HepG2 (cell line): ENCODE measurements around the gene AEN. TPM values are rescaled to one million over a fixed set of nuclear protein-coding genes. Genes with fewer than 3 reads are reported as not detected.

Experiments
- ATRX ChIP-seq: sonication (generic); formaldehyde crosslinking; IDR thresholded peaks from 2 replicates; pipeline ENCODE4 v1.4.0; 2020; ENCODE audit warnings: missing genetic modification reagents, borderline replicate concordance
- BCL6 ChIP-seq: IDR thresholded peaks from 2 replicates; pipeline ENCODE4 v1.6.1; 2016; ENCODE audit warnings: missing genetic modification reagents, missing compliant biosample characterization
- CEBPG ChIP-seq: IDR thresholded peaks from 2 replicates; pipeline ENCODE4 v1.6.1; 2016
- GTF3A ChIP-seq: sonication (generic); formaldehyde crosslinking; conservative IDR thresholded peaks from 2 replicates; pipeline ENCODE4 v1.4.0; 2020; ENCODE audit warnings: mild to moderate bottlenecking, missing genetic modification reagents
- HMG20A ChIP-seq: IDR thresholded peaks from 2 replicates; pipeline ENCODE4 v1.6.1; 2016; ENCODE audit warnings: borderline replicate concordance
- NPAS2 ChIP-seq: sonication (generic); formaldehyde crosslinking; IDR thresholded peaks from 2 replicates; pipeline ENCODE4 v1.8.0; 2022; ENCODE audit warnings: mild to moderate bottlenecking, missing genetic modification reagents, borderline replicate concordance
- PRPF4 ChIP-seq: fragments of 200-400 bp; formaldehyde crosslinking; IDR thresholded peaks from 2 replicates; pipeline ENCODE4 v1.6.1; 2016; ENCODE audit warnings: low read length, low read depth; ENCODE audit not compliant: poor library complexity, severe bottlenecking
- RNF2 ChIP-seq: fragments of 450-650 bp; conservative IDR thresholded peaks from 2 replicates; pipeline ENCODE4 v1.6.1; 2016; ENCODE audit warnings: low read depth
- SMARCE1 ChIP-seq: fragments of 450-650 bp; IDR thresholded peaks from 2 replicates; pipeline ENCODE4 v1.6.1; 2017; ENCODE audit warnings: borderline replicate concordance
- SMC3 ChIP-seq: IDR thresholded peaks from 2 replicates; pipeline ENCODE4 v1.6.1; 2011; ENCODE audit warnings: low read length, improper control_type of control experiment
- ZC3H4 ChIP-seq: sonication (generic); formaldehyde crosslinking; IDR thresholded peaks from 2 replicates; pipeline ENCODE4 v1.4.0; 2020; ENCODE audit warnings: missing genetic modification reagents, borderline replicate concordance
- ZNF232 ChIP-seq: sonication (generic); formaldehyde crosslinking; IDR thresholded peaks from 2 replicates; pipeline ENCODE4 v1.4.0; 2020; ENCODE audit warnings: missing genetic modification reagents, borderline replicate concordance
- polyA plus RNA-seq, 8 experiments: library from polyadenylated mRNA; depleted of rRNA in 3 of 8; stranded (reverse) in 7 of 8; unstranded in 1 of 8; fragments of >200 nt; fragmentation: Illumina TruSeq in 4 of 8; extraction: Trizol in 4 of 8; gene quantifications; 2 replicates each; pipeline versions ENCODE4 v1.2.1 to v1.2.3, GENCODE V29; 2011 to 2016; ENCODE audit warnings: low read depth in 4 of 8, missing spikeins in 1 of 8, mixed read lengths in 1 of 8; ENCODE audit not compliant: insufficient read depth in 1 of 8
- total RNA-seq, 5 experiments: library from RNA; depleted of rRNA; stranded (reverse); fragments of >200 nt; fragmentation: Illumina TruSeq; extraction: Trizol; gene quantifications; 2 replicates each; pipeline ENCODE4 v1.2.3, GENCODE V29; 2016; ENCODE audit warnings: low read depth in 1 of 5
- TF ChIP-seq, protein P1 (sequence below): sonication (generic); formaldehyde crosslinking; IDR thresholded peaks from 2 replicates; pipeline ENCODE4 v1.5.0; 2020; ENCODE audit warnings: missing genetic modification reagents
- TF ChIP-seq, protein P2 (sequence below), 2 experiments: fragments of 450-650 bp in 1 of 2; sonication (generic) in 1 of 2; formaldehyde crosslinking; IDR thresholded peaks; 2 replicates each; pipeline versions ENCODE4 v1.5.0 to v1.8.0; 2020 to 2022; ENCODE audit warnings: mild to moderate bottlenecking in 1 of 2, missing genetic modification reagents in 1 of 2
- TF ChIP-seq, protein P3 (sequence below): sonication (generic); formaldehyde crosslinking; IDR thresholded peaks from 2 replicates; pipeline ENCODE4 v1.9.0; 2022; ENCODE audit warnings: low read depth, missing genetic modification reagents
- TF ChIP-seq, protein P4 (sequence below): IDR thresholded peaks from 2 replicates; pipeline ENCODE4 v1.6.1; 2016; ENCODE audit warnings: control low read depth
- TF ChIP-seq, protein P5 (sequence below): sonication (generic); formaldehyde crosslinking; IDR thresholded peaks from 2 replicates; pipeline ENCODE4 v1.4.0; 2020; ENCODE audit warnings: missing genetic modification reagents
- TF ChIP-seq, protein P6 (sequence below): sonication (generic); formaldehyde crosslinking; IDR thresholded peaks from 2 replicates; pipeline ENCODE4 v1.8.1; 2023; ENCODE audit warnings: mild to moderate bottlenecking, moderate library complexity, missing genetic modification reagents

AEN gene
- total and polyA plus RNA-seq, 2 of the 13 experiments (the other 11 are each of a cell fraction or from before 2014, with no cell fraction given): 51.3 to 118 TPM

DNA sequence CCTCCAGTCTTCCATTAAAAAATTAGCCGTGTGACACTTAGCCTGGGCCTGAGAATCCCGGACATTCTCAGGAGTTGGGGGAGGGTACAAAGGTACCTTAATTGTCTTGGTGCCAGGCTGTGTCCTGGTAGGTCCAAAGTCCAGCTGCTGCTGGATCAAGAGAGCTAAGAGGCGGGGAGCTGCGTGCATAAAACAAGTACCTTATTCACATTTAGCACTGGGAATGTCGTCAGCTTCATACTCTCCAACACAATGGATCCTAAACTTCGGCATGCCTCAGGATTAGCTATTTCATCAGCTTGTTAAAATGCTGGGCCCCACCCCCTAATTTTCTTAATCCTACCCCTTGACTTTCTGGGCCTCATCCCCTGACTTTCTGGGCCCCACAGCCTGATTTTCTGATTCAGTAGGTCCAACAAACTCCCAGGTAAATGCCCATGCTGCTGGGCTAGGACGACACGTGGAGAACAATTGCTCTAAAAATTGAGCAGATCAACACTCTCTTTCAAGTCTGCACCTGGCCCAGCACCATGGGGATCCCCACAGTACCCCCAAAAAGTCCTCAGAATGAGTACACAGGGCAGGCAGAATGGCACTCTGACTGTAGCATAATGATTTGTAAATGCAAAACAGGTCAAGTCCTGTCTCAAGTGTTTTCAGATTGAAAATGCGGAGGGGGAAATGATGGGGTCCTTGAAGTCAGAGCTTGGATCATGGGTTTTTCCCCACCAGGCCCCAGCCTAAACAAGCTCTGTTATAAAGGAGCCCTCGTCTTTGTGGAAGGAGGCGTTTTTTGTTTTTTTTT, 5.6 kb upstream of the AEN start (continued):
- TF ChIP-seq HMG20A (CRISPR knock-in tag): 0 out of 2 replicates have a peak, but pooled peaks have one; percentile 15
- no peak for TF ChIP-seq ZNF232 (CRISPR knock-in tag)
- TF ChIP-seq, protein P1, sequence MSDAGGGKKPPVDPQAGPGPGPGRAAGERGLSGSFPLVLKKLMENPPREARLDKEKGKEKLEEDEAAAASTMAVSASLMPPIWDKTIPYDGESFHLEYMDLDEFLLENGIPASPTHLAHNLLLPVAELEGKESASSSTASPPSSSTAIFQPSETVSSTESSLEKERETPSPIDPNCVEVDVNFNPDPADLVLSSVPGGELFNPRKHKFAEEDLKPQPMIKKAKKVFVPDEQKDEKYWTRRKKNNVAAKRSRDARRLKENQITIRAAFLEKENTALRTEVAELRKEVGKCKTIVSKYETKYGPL (CRISPR knock-in tag): no peak
- TF ChIP-seq SMC3: no peak
- TF ChIP-seq RNF2: no peak
- TF ChIP-seq NPAS2 (CRISPR knock-in tag): no peak
- TF ChIP-seq SMARCE1: no peak
- no peak for TF ChIP-seq ZC3H4
- TF ChIP-seq, protein P2, sequence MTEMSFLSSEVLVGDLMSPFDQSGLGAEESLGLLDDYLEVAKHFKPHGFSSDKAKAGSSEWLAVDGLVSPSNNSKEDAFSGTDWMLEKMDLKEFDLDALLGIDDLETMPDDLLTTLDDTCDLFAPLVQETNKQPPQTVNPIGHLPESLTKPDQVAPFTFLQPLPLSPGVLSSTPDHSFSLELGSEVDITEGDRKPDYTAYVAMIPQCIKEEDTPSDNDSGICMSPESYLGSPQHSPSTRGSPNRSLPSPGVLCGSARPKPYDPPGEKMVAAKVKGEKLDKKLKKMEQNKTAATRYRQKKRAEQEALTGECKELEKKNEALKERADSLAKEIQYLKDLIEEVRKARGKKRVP (CRISPR knock-in tag; IDR thresholded peaks at IDR 0.05): peak in 1 of 2 experiments; percentile 69; a peak in 2 of 4 replicates
- peak; percentile 34; the same call in 1 of the 2 replicates for TF ChIP-seq CEBPG (CRISPR knock-in tag)
- TF ChIP-seq GTF3A: no peak
- TF ChIP-seq, protein P3, sequence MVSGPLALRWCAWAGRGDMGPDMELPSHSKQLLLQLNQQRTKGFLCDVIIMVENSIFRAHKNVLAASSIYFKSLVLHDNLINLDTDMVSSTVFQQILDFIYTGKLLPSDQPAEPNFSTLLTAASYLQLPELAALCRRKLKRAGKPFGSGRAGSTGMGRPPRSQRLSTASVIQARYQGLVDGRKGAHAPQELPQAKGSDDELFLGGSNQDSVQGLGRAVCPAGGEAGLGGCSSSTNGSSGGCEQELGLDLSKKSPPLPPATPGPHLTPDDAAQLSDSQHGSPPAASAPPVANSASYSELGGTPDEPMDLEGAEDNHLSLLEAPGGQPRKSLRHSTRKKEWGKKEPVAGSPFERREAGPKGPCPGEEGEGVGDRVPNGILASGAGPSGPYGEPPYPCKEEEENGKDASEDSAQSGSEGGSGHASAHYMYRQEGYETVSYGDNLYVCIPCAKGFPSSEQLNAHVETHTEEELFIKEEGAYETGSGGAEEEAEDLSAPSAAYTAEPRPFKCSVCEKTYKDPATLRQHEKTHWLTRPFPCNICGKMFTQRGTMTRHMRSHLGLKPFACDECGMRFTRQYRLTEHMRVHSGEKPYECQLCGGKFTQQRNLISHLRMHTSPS (CRISPR knock-in tag): peak; percentile 27; the same call in 1 of the 2 replicates
- TF ChIP-seq PRPF4: no peak
- no peak for TF ChIP-seq BCL6
- TF ChIP-seq ATRX (CRISPR knock-in tag): no peak
- TF ChIP-seq, protein P4, sequence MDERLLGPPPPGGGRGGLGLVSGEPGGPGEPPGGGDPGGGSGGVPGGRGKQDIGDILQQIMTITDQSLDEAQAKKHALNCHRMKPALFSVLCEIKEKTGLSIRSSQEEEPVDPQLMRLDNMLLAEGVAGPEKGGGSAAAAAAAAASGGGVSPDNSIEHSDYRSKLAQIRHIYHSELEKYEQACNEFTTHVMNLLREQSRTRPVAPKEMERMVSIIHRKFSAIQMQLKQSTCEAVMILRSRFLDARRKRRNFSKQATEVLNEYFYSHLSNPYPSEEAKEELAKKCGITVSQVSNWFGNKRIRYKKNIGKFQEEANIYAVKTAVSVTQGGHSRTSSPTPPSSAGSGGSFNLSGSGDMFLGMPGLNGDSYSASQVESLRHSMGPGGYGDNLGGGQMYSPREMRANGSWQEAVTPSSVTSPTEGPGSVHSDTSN (CRISPR knock-in tag): no peak
- TF ChIP-seq, protein P5, sequence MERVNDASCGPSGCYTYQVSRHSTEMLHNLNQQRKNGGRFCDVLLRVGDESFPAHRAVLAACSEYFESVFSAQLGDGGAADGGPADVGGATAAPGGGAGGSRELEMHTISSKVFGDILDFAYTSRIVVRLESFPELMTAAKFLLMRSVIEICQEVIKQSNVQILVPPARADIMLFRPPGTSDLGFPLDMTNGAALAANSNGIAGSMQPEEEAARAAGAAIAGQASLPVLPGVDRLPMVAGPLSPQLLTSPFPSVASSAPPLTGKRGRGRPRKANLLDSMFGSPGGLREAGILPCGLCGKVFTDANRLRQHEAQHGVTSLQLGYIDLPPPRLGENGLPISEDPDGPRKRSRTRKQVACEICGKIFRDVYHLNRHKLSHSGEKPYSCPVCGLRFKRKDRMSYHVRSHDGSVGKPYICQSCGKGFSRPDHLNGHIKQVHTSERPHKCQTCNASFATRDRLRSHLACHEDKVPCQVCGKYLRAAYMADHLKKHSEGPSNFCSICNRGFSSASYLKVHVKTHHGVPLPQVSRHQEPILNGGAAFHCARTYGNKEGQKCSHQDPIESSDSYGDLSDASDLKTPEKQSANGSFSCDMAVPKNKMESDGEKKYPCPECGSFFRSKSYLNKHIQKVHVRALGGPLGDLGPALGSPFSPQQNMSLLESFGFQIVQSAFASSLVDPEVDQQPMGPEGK (CRISPR knock-in tag): peak; percentile 22; the same call in 1 of the 2 replicates
- TF ChIP-seq, protein P6, sequence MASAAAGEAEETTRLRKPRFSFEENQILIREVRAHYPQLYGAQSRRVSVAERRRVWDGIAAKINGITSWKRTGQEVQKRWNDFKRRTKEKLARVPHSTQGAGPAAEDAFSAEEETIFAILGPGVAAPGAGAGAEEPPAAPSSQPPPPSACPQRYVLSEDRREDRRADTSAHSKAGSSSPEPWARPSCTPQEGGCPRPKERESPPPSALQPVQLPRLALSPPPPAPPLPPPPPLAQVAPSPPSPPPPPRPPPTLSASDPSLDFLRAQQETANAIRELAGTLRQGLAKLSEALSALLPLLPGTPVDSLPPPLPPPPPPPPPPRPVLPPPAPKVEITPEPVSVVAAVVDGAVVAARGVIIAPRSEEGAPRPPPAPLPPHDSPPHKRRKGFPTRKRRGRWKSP (CRISPR knock-in tag): no peak
